Vagina (tissue), 2 donors: ENCODE data around the gene MINDY4.

ENCODE experiments used
- POLR2A ChIP-seq, 2 donors: fragments of 450-650 bp; IDR thresholded peaks; one replicate each; pipeline ENCODE4 v1.6.1; 2017; ENCODE audit warnings: antibody characterized with exemption in 2 of 2, mild to moderate bottlenecking in 2 of 2, moderate library complexity in 2 of 2
- TF ChIP-seq, protein P1 (sequence below), 3 experiments: fragments of 450-650 bp in 2 of 3; fragments of 200-600 bp in 1 of 3; sonication (generic) in 1 of 3; IDR thresholded peaks; one replicate each; pipeline ENCODE4 v1.5.1; 2017 to 2019; ENCODE audit warnings: antibody characterized with exemption in 3 of 3, mild to moderate bottlenecking in 2 of 3, moderate library complexity in 2 of 3

- TF ChIP-seq, protein P1, sequence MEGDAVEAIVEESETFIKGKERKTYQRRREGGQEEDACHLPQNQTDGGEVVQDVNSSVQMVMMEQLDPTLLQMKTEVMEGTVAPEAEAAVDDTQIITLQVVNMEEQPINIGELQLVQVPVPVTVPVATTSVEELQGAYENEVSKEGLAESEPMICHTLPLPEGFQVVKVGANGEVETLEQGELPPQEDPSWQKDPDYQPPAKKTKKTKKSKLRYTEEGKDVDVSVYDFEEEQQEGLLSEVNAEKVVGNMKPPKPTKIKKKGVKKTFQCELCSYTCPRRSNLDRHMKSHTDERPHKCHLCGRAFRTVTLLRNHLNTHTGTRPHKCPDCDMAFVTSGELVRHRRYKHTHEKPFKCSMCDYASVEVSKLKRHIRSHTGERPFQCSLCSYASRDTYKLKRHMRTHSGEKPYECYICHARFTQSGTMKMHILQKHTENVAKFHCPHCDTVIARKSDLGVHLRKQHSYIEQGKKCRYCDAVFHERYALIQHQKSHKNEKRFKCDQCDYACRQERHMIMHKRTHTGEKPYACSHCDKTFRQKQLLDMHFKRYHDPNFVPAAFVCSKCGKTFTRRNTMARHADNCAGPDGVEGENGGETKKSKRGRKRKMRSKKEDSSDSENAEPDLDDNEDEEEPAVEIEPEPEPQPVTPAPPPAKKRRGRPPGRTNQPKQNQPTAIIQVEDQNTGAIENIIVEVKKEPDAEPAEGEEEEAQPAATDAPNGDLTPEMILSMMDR (IDR thresholded peaks at IDR 0.05) = peak in 2 of 3 experiments; percentile 82 to 92
- TF ChIP-seq POLR2A (IDR thresholded peaks at IDR 0.05) = no peak
Measured at GRCh38 chr7:30938435-30939316, 167.5 kb downstream of the MINDY4 start.
